Spleen (tissue), 11 donors: ENCODE results near the gene SH3D19. TPM values are rescaled to one million over a fixed set of nuclear protein-coding genes. Genes with fewer than 3 reads are reported as not detected.

Experiments used
- DNase-seq: peaks from one replicate; pipeline ENCODE4 v3.0.0-alpha.2; 2020
- H3K27ac ChIP-seq, 8 donors: fragments of 200-600 bp; sonication (generic) in 7 of 8; 1 replicate in 4 of 8; 2 replicates in 4 of 8; pipeline versions ENCODE4 v1.5.0 to v1.8.0; 2016 to 2021; ENCODE audit warnings: inconsistent platforms in 4 of 8, mild to moderate bottlenecking in 4 of 8, moderate library complexity in 1 of 8
- H3K27me3 ChIP-seq, 7 donors: fragments of 200-600 bp; sonication (generic) in 6 of 7; replicated peaks in 1 of 7; 1 replicate in 4 of 7; 2 replicates in 3 of 7; pipeline versions ENCODE4 v1.5.0 to v1.8.0; 2016 to 2021; ENCODE audit warnings: inconsistent platforms in 3 of 7, mild to moderate bottlenecking in 1 of 7
- H3K36me3 ChIP-seq, 6 donors: fragments of 200-600 bp; sonication (generic) in 5 of 6; 1 replicate in 4 of 6; 2 replicates in 2 of 6; pipeline versions ENCODE4 v1.5.0 to v1.8.0; 2016 to 2021; ENCODE audit warnings: inconsistent platforms in 2 of 6
- H3K4me1 ChIP-seq, 6 donors: fragments of 200-600 bp; sonication (generic) in 5 of 6; 1 replicate in 3 of 6; 2 replicates in 3 of 6; pipeline versions ENCODE4 v1.5.0 to v1.8.0; 2016 to 2021; ENCODE audit warnings: inconsistent platforms in 3 of 6
- H3K4me3 ChIP-seq, 8 donors: fragments of 200-600 bp; sonication (generic) in 7 of 8; 1 replicate in 4 of 8; 2 replicates in 4 of 8; pipeline versions ENCODE4 v1.5.0 to v1.8.0; 2016 to 2021; ENCODE audit warnings: inconsistent platforms in 4 of 8, mild to moderate bottlenecking in 4 of 8, moderate library complexity in 2 of 8
- H3K9me3 ChIP-seq, 8 donors: fragments of 200-600 bp; sonication (generic) in 7 of 8; 1 replicate in 4 of 8; 2 replicates in 4 of 8; pipeline versions ENCODE4 v1.5.0 to v1.8.0; 2016 to 2021; ENCODE audit warnings: inconsistent platforms in 4 of 8
- CTCF ChIP-seq, 11 experiments: fragments of 200-600 bp in 7 of 11; fragments of 450-650 bp in 4 of 11; sonication (generic) in 4 of 11; IDR thresholded peaks in 8 of 11; conservative IDR thresholded peaks in 3 of 11; 1 replicate in 7 of 11; 2 replicates in 4 of 11; pipeline versions ENCODE4 v1.4.0 to v1.8.0; 2016 to 2021; ENCODE audit warnings: antibody characterized with exemption in 11 of 11, inconsistent platforms in 4 of 11, mild to moderate bottlenecking in 1 of 11
- POLR2A ChIP-seq, 3 donors: fragments of 450-650 bp; IDR thresholded peaks; one replicate each; pipeline ENCODE4 v1.5.1; 2017; ENCODE audit warnings: antibody characterized with exemption in 3 of 3, mild to moderate bottlenecking in 1 of 3
- POLR2AphosphoS5 ChIP-seq, 3 donors: sonication (generic); formaldehyde crosslinking; IDR thresholded peaks; one replicate each; pipeline ENCODE4 v1.5.1; 2017; ENCODE audit warnings: antibody characterized with exemption in 3 of 3
- WGBS, 5 donors: extraction: QIAGEN DNeasy Blood & Tissue Kit in 3 of 5; methylation state at CpG; one replicate each; pipeline versions ENCODE4 v1.1.5 to v1.1.7; 2013 to 2018; 5-methylcytosine and 5-hydroxymethylcytosine counted together
- intact Hi-C: fragments of 100-400 bp; cut with DNase I; formaldehyde crosslinking; loops from one replicate; pipeline ENCODE4 v1.15.0; 2023; ENCODE audit warnings: low total_unique reads
- polyA plus RNA-seq, 3 donors: library from polyadenylated mRNA; stranded (reverse); fragments of 200-250 nt; gene quantifications; one replicate each; pipeline ENCODE4 v1.2.1, GENCODE V29; 2013
- total RNA-seq, 7 donors: library from RNA; depleted of rRNA in 3 of 7; stranded (reverse); fragments of >200 nt in 3 of 7; fragmentation: NEBNext Ultra II Directional in 4 of 7; extraction: Animal tissue kit (Norgen Biotek cat#: 25700) in 4 of 7; gene quantifications; one replicate each; pipeline versions ENCODE4 v1.1.0 to v1.2.1, GENCODE V29; 2016 to 2021
- donor health status: healthy with polysubstance abuse.
- donor health status: DM: no; HTN: no; CAD: no; lungs with moderate emphysema.
- donor health status: DM: no; HTN: no; CAD: no.
- donor health status: Bipolar disorder and iron deficiency.
- donor health status: healthy.
- donor health status: DM: no; HTN: no; CAD: no.
- donor health status: DM: yes; HTN: yes; CAD: no.

SH3D19 gene
- total and polyA plus RNA-seq, 10 donors, result 3.0 to 33.3 (median 14.7) TPM

- no peaks in the 10 kb centered on the region for H3K27me3 ChIP-seq
- no peak overlapping the region for H3K27ac ChIP-seq
- intact Hi-C loops, result no loop called here
- no peak for TF ChIP-seq POLR2AphosphoS5 (IDR thresholded peaks at IDR 0.05)
- H3K9me3 ChIP-seq, result no peaks in the 10 kb centered on the region
- no peak overlapping the region for H3K4me3 ChIP-seq
- DNase-seq, result no peak
- 91 to 100% (median 96%) methylated on average over 1 of the region's 1 CpG for WGBS, 5 donors
- no peaks in the 10 kb centered on the region for H3K4me1 ChIP-seq
- no peaks in the 10 kb centered on the region for H3K36me3 ChIP-seq
Measured at GRCh38 chr4:151314010-151314355, 11.4 kb downstream of the SH3D19 start.

- Histone ChIP-seq H3K9me3 (no peaks in the 10 kb centered on the region), H3K27ac (no peak overlapping the region), H3K27me3 (no peaks in the 10 kb centered on the region), H3K4me1 (no peaks in the 10 kb centered on the region), H3K4me3 (no peak overlapping the region), H3K36me3 (no peaks in the 10 kb centered on the region)
- intact Hi-C loops, result no loop called here
- 90 to 99% (median 92%) methylated on average over 6 of the region's 6 CpGs for WGBS, 5 donors
- DNase-seq, result no peak
- TF ChIP-seq POLR2AphosphoS5 (IDR thresholded peaks at IDR 0.05) (no peak), CTCF (IDR thresholded peaks at IDR 0.05 in 8 of 11, conservative IDR thresholded peaks at IDR 0.05 in 3 of 11) (no peak), POLR2A (IDR thresholded peaks at IDR 0.05) (no peak)
Measured at GRCh38 chr4:151313306-151314009, 11.9 kb downstream of the SH3D19 start.

GRCh38 chr4:151310124-151310728, 15.2 kb downstream of the SH3D19 start:
- intact Hi-C loops, result no loop called here
- WGBS, 5 donors, result 87 to 96% (median 95%) methylated on average over 5 of the region's 5 CpGs
- no peak for DNase-seq

GRCh38 chr4:151304755-151305154, 20.6 kb downstream of the SH3D19 start:
- TF ChIP-seq POLR2A (IDR thresholded peaks at IDR 0.05) (no peak), POLR2AphosphoS5 (IDR thresholded peaks at IDR 0.05) (no peak), CTCF (IDR thresholded peaks at IDR 0.05 in 8 of 11, conservative IDR thresholded peaks at IDR 0.05 in 3 of 11) (no peak)
- no peak for DNase-seq
- no peaks in the 10 kb centered on the region for H3K4me1 ChIP-seq
- no peaks in the 10 kb centered on the region for H3K27me3 ChIP-seq
- no peak overlapping the region for H3K4me3 ChIP-seq
- H3K27ac ChIP-seq, result no peak overlapping the region
- no peaks in the 10 kb centered on the region for H3K36me3 ChIP-seq
- intact Hi-C loops, result no loop called here
- no peaks in the 10 kb centered on the region for H3K9me3 ChIP-seq

More at GRCh38 chr4:151310124-151310728, 15.2 kb downstream of the SH3D19 start:
- H3K36me3 ChIP-seq, result no peaks in the 10 kb centered on the region
- no peak overlapping the region for H3K27ac ChIP-seq
- no peak overlapping the region for H3K4me3 ChIP-seq
- H3K4me1 ChIP-seq, result no peaks in the 10 kb centered on the region
- TF ChIP-seq CTCF (IDR thresholded peaks at IDR 0.05 in 8 of 11, conservative IDR thresholded peaks at IDR 0.05 in 3 of 11) (no peak), POLR2A (IDR thresholded peaks at IDR 0.05) (no peak), POLR2AphosphoS5 (IDR thresholded peaks at IDR 0.05) (no peak)
- H3K9me3 ChIP-seq, result no peaks in the 10 kb centered on the region
- no peaks in the 10 kb centered on the region for H3K27me3 ChIP-seq
